Activated CD8-positive, alpha-beta memory T cell treated with anti-CD3 and anti-CD28 coated beads, Interleukin-2, amount 50 U/mL, for 24 hours (primary cell): ENCODE results near the gene BARX2.

ENCODE experiments used
- DNase-seq: peaks from one replicate; pipeline ENCODE4 v3.0.0-alpha.2; 2020; ENCODE audit errors: extremely low read depth

The BARX2 gene

DNA sequence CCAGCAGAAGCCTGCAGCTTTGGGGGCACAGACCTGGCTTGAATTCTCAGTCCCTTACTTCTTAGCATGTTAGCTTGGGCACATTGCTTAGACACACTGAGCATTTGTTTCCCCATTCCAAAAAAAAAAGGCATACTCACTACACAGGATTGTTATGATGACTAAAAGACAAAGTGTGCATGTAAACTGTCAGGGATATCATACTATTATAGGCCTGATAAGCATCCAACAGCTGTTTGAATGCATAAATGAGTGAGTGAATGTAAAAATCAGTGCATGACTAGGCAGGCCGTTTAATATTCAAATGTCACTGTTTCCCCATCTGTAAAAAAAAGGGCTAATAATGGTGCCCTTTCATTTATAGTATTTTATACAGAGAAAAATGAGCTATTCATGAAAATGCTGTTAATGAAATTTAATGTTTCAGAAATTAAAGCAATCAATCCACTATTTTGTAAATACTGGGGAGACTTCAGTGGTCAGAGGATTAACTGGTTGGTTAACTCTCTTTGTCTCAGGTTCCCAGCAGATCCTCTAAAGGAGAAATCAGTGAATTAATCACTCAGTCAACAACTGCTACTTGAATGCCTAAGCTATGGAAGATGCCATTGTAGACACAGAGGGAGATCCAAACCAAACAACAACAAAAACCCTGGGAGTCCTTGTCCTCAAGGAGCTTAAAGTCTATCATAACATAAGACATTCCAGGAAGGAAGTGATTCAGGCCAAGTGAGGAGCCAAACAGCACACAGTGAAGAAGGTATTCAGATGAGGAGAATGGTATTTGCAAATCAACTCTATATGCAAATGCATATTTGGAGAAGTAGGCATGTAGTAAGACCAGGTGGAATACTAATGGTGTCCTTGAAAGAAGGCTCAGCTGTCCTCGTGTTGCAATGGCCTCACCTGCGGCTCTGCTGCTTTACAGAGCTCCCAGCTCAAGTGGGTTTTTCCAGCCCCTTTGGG, 26.8 kb downstream of the BARX2 start:
- DNase-seq = no peak

DNA sequence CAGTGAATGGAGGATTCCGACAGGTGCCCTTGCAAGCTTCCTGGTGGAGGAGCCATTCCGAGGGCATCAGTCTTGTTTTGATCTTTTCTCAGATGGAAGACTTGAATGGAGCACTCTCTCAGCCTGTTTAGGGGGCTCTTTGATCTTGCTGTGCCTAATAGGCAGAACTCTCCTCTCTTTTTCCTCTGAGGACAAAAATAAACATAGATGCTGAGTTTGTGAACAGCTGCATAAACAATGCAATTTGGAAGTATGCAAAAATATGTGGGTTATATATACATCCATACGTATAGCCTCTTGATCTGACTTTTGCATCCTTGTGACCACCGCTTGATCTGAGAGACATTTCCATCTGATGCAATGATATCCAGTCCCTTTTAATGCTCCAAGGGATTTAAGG, 29.1 kb downstream of the BARX2 start:
- DNase-seq = no peak

DNA sequence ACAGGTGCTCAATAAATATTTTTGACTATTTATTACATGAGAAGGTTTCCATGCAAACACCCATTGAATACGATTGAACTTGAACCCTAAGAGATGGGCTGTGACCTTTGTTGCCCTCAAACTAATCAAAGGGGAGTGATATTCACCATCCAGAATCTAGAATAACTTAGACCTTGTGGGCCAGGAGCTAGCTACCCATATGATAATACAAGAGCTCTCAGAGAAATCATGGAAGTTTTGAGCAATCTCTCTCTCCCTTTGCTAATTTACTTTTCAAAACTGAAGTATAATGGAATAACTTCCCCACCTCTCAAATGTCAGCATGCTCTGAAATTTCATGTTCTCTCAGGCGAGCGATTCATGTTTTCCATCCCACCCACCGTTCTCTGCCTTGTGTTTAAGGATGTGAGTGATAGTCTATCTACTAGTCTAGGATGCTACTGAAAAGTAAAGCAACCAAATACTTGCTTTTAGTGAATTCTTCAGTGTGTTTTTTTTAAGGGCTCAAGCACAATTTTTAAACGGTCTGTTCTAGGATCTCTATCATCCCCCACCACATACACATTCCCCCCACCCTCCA, 33.3 kb downstream of the BARX2 start:
- DNase-seq = no peak

DNA sequence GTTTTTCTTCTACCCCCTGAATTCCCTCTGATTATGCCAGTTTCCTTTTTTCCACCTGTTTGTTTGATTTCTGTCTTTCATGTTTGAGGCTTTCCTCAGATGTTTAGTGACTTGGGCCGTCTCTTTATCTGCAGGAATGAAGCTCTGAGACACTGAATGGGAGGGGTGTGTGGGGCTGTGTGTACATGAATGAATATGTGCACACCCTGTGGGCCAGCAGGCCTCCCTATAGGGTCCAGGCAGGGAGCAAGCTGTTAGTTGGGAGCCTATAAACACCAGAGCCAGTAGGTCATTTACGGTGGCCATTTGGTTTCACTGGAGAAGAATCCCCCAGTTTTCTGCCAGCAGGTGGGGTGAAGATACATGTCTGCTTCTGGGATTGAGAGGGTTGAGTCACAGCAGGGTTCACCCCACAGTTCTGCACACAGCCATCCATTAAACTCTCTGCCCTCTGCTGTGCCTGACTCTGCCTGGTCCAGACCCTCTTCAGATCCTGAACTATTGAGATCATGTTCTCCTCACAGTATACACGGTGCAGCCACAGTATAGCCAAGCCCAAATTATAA, 34.8 kb downstream of the BARX2 start:
- no peak for DNase-seq

DNA sequence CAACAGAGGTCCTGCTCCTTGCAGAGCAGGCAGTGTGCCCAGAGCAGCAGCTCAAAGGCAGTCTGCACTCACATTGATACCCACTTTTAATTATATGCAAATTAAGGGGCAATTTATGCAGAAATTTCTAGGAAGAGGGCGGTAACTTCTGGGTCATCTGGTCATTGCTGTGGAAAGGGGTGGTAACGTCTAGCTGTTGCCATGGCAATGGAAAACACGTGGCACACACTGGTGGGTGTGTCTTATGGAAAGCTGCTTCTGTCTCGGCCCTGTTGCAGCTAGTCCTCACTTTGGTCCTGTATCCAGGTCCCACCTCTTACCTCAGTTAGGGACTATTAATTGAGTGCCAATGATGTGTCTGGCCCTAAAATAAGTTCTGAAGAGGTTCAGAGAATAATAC, 36.8 kb downstream of the BARX2 start:
- DNase-seq = no peak

DNA sequence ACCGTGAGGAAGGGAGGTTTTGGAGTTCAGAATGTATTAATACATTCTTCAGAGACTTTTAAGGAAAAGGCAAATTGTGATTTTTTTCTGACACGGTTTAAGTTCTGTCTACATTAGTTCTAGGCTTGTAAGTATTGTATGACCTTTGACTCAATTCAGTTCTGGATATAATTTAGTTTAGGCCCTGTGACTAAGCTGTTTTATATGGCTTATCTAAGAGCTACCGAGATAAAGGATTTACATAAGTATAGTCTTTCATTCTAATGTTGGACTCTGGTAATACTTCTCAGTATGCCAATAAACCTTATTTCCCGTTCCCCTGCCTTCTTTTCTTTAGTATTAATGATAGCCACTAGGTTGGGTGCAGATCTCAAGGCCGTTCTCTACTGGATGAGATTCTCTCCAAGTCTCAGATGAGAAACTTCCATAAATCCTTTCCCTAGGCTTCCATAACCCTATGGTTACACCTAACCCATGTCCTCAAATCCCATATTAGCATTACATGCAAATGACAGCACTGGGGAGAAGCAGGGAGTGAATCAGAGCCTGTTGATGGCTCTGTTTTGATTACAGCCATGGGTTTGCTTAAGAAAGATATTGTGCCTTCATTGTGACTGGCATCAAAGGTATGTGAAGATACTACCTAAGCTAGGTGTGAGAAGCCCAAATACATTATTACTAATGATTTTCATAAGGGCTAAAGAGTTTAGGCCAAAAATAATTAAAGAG, 38.7 kb downstream of the BARX2 start:
- DNase-seq = no peak

DNA sequence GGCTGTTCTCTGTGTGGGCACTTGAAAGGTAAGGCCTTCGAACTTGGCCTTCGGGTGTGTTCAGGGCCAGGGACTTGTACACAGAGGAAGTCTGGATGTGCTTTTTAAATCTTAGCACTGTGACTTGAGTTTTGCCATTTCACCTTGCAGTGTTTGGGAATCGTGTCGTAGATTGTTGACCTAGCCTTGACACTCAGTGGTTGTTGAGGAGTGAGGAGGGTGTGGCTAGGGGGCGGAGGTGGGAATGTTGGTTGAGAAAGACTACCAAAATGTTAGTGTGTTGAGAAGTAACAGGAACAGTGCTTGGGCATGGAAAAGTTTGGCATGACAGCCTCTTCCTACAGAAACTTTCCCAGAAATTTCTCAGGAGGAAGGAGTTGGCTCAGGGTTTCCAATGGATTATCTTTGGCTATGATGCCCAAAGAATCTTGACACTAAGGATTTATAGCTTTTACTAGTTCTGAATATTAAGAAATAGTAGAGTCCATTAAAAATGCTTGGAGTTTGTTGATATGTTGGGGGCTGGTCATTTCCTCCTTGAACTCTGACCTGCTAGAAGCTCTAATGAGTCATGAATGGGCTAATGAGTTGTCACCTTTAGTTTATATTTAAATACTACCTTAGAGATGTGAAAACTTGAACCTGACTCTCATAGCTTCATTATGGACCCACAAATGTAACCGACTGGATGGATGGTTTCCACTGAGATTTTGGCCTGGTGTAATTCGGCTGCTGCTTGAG, 40.6 kb downstream of the BARX2 start:
- no peak for DNase-seq

DNA sequence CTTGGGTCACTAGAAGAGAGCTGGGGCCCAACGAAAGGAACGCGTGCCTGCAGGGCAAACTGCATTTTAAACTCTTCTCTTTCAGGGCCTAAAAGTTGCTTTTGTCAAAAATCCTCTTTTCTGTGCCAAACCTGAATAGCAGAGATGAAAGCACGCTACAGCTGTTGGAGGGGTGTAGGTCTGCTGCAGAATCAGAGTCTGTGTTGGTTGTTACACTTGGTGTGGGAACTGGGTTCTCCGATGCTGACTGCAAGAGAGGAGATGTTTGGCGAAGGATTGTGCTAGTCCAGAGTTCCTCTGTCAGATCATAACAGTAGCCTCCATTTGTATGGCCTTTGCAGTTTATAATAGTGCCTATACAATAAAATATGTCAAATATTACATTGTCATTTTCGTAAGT, 41.8 kb downstream of the BARX2 start:
- no peak for DNase-seq

DNA sequence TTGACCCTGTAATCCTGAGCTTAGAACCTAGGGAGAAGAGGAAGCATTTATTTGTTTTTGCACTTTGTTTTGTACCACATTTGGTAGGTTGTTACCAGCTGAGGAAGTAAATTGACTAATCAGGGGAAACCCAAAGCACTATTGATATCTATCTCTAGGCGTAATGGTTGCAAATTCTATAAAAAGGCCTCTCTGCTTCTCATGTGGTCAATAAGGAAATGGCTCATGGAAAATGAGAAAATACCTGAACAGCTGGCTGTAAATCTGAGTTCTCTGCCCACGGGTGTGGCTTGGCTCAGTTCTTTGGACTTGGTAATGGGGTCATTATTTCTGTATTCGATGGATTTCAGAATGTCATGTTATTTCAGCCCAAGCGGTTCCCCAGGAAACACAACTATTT, 42.4 kb downstream of the BARX2 start:
- DNase-seq = no peak

DNA sequence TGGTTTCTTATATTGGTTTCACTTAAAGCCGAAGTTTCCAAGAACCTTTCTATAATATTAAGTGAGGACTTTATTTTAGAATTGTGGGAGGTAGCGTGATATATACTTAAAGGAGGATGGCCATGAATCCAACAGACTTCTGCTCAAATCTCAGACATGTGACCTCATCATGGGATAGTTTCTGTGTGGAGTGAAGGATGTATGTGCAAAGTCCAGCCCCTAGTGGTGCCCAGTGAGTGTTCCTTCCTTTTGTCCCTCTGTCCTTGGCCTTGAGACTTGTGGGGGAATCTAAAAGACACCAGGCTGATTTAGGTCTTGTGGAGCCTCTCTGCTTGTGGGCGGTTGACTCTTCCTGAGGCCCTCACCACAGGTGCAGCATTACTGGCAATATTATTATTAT, 43.7 kb downstream of the BARX2 start:
- no peak for DNase-seq

DNA sequence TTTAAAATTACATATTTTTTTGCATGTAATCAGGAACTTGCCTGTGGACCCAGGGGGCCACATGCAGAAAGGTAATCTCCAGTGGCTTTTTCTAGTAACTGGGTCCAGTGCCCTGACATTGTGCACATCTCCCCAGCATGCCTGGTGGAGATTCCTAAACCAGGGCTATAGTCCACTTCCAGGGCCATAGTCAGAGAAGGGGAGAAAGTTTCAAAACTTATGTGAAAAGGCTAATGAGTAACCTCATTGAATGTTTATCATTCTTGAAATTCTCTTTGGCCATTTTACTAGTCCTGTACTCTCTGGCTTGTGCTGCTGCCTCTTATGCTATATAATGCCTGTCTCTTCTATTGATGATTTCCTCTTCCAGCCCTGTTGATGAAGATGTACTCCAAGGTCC, 47.8 kb downstream of the BARX2 start:
- DNase-seq = no peak

DNA sequence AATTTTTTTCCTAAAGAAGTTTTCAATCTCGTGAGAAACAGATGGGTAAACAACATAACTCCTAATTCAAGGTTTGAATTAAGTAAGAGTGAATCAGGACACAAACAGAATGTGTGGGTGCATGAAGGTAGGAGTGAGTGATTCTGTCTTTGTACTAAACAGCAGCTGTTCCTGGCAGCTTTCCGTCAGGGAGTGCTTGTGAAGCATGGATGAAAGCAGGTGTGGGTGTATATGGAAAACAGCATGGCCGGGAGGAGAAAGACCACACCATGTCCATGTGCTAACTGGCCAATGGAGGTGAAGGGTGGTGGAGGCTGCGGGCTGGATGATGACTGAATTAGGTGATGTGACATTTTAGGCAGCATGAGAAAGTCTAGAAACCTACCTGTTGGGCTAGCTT, 49.6 kb downstream of the BARX2 start:
- DNase-seq = no peak

DNA sequence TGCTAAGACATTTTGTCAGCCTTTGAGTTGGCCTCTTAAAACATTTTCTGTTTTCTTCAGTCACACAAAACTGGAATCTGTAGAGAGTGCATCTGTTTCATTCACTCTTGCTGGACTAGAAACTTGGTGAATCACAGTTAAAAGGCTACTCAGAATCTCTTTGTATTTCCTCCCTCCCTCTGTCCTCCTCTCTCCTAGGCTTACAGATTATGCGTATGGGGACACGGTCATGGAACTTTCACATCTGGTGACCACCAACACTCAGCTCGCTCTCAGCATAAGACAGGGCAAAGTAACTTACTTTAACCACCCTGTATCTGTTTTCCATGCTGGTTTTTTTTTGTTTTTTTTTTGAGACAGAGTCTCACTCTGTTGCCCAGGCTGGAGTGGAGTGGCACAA, 50.4 kb downstream of the BARX2 start:
- no peak for DNase-seq

DNA sequence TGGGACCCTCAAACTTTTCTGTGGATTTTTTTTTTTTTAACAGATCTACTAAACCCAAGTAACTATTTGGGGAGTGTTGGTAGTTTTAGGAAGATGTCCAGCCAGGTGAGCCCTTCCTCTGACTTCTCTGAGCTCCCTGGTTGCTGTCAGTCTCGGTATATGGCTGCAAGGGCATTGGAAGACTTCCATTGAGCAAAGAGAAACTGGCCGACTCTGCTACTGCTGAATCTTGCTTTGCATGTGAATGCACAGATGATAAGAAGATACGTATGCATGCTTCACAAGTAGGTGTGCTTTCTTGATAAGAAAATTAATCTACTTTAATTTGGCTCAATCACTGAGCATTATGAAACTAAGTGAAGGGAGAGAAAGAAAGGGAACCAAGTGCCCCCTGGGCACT, 51.1 kb downstream of the BARX2 start:
- no peak for DNase-seq

DNA sequence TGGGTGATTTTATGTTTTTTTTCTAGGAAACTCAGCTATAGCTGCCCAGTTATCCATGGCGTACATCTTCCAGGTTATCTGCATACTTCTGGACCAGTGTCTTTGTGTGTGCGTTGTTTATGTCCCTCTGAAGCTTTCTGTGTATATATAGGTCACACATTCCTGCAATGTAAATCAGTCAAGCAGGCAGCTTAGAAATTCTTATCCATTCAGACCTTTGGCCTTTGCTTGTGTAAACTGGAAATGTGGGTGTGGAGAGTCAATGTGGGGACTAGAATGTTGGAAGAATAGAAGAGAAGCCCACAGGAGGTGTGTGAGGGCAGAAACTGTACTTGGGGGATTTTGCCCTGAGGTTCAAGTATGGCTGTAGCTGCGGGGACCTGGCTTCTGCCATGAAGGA, 51.7 kb downstream of the BARX2 start:
- DNase-seq = no peak

DNA sequence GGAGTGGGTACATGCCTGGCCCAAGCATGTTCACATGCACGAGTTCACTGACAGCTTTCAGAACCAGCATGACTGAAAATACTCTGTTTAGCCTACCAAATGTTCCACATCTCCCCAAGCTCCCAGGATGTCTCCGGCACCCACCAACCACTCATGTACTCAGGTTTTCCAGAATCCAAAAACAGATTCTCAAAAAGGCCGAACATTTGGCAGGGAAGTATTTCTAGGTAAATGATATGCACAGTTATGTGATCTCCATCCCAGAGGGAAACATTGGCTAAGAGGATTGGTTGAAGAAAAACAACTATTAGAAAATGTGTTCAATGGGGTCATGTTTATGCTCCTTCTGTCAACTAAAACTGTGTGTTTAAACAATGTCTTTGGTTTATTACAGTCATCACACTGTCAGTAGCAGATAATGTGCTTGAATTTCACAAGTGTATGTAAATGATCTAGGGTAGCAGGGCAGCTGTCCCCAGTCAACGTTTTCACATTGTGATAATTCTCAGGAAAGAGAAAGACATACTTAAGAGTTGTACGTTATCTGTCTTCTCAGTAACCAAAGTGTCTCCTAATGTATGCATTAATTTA, 52.3 kb downstream of the BARX2 start:
- DNase-seq = no peak

DNA sequence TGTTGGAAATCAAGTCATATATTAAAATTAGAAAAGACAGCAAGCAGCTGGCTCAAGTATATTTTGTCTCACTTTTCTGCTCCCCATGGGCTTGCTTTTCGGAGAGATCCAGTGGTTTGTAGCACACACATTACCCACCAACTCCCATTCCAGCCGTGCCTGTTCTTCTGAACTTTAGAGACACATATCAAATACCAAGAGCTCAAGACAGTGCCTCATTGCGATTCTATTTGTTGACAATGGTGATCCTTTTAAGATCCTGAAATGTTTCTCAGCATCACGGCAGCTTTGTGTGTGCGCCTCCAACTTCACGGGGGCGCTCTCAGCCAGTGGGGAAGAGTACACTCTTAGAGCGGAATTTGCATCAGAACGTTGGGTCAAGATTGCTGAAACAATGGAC, 52.9 kb downstream of the BARX2 start:
- no peak for DNase-seq

DNA sequence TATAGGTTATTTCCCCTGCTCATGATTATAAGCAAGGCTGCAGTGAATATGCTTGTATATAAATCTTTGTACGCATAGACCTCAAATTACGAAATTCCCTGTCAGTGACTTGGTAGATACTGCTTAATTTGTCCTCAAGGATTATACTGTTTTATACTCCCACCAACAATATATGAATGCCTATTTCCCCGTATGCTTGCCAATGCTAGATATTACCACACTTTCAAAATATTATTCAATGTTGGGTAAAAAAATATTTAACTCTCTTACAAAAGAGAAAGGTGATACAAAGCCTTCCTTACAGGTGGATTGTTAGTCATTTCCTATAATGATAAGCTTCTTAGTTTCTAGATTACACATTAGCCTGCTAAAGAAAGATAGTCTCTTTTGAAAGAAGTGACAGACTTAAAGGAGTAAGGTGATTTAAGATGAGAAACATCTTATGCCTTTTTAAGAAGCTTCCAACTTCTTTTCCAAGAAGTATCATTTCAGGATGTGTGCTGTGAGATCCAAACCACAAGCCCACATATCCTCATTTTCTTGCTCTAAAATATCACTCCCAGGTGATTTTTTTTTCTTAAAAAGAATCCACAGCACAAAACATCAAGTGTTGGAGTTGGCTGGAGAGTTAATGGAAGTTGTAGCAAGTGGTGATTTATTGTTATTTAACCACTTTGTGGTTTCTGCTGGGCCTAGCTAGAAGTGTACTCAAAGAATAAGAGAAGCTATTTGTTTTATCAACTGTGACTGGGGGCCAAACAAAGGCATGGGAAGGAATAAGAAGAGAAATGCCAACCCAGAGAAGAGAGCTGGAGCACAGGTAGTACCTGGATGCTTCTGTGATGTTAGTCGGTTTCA, 59.2 kb downstream of the BARX2 start:
- no peak for DNase-seq

DNA sequence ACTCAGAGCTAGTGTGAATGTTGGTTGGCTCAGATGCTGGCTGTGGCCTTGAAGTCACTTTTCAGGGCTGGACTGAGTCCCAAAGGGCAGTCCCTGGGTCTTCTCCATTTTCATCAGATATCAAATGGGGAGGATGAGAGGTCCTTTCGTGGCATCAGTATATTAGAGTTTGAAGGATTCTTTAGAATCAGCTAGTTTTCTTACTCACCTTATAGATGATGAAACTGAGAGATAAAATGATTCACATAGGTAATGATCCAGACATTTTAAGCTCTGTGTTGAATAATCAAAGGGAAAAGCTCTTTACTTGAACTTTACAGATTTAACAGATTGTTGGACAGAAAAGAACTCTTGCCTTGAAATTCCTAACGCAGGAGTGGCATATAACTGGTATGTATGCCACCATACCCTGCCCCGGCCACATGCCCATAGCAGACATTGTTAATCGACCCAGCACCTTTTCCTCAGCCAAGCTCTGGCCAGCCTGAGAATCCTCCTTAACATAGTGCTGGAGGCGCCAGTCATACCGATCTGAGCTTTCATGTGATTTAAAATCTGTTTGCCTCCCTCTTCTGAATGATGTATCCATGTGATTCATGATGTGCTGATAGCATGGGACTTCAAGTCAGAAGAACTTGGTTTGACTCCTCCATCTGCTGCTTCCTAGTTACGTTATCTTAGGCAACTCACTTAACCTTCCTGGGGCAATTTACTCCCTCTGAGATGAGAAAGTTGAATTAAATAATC, 60.0 kb downstream of the BARX2 start:
- DNase-seq = no peak

DNA sequence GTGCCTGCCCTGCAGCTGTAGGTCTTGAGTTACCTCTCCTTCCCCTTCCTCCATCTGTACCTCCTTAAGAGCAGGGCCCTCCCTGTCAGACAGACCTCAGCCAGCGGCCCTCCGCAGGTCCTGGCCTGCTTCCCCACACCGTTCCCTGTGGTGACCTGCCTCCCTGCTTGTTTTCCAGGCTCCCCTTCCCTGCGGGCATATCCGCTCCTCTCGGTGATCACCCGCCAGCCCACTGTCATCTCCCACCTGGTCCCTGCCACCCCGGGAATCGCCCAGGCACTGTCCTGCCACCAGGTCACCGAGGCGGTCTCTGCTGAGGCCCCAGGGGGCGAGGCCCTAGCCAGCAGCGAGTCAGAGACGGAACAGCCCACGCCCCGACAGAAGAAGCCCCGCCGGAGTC, 60.9 kb downstream of the BARX2 start:
- DNase-seq = no peak
